ENCODE results near the gene SLC38A4.
"Not testable (repeated sequence)": the region's sequence is repeated elsewhere in the genome, so short reads cannot be mapped to it uniquely, and the experiment has no call there.

SLC38A4 gene, protein sequence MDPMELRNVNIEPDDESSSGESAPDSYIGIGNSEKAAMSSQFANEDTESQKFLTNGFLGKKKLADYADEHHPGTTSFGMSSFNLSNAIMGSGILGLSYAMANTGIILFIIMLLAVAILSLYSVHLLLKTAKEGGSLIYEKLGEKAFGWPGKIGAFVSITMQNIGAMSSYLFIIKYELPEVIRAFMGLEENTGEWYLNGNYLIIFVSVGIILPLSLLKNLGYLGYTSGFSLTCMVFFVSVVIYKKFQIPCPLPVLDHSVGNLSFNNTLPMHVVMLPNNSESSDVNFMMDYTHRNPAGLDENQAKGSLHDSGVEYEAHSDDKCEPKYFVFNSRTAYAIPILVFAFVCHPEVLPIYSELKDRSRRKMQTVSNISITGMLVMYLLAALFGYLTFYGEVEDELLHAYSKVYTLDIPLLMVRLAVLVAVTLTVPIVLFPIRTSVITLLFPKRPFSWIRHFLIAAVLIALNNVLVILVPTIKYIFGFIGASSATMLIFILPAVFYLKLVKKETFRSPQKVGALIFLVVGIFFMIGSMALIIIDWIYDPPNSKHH

GRCh38 chr12:46825591-46826414 is at the start of gene SLC38A4:
Gene SLC38A4, minus strand, starts transcription at chr12:46825997. Its CDS starts 32,926 bp downstream, at chr12:46793071.
- in situ Hi-C loops (cut with MboI; ENCODE audit: low sequenced_read_pairs), result no loop called here

DNA sequence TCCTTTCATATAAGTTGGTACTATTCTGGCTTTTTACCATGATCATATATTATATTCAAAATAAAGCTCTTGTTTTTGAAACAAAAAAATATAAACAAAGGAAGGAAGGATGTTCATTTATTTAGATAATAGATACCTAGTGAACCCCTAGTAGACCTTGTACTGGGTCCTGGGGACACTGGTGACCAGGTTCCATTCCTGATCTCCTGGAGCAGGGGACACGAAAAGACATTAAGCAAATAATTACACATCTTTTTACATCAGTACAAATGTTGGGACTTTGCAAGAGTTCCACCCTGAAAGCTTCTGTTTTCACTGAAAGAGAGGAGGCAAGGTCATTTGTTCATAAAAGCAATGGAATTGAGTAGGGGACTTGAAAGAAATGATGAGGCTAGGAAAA is 49.3 kb upstream of the SLC38A4 start:
- in situ Hi-C loops (cut with MboI; ENCODE audit: low sequenced_read_pairs), result no loop called here

- in situ Hi-C loops (cut with MboI; ENCODE audit: low sequenced_read_pairs), result no loop called here
These were observed 48.8 kb upstream of the SLC38A4 start for GRCh38 chr12:46874642-46875041.

- in situ Hi-C loops (cut with MboI; ENCODE audit: low sequenced_read_pairs), result no loop called here
These were observed 46.3 kb upstream of the SLC38A4 start for GRCh38 chr12:46872135-46872534.

DNA sequence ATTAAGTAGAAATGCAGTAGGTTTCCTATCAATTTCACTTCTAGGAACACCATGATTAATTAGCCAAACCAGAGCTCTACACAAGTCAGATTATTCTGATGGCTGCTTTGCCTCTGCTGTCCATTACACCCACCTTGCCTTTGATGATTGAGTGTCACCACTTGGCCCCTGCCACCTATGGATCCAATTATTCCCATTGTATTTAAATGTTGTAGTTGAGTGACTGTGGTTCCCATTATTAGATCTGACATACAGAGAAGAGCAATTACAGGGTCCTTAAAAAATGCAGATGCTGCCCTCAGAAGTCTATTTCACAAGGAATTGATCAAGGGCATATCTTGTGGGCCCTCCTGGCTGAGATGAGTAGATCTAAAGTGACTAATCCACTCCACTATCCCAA is 39.5 kb upstream of the SLC38A4 start:
- in situ Hi-C loops (cut with MboI; ENCODE audit: low sequenced_read_pairs), result no loop called here

GRCh38 chr12:46858368-46858767 is 32.6 kb upstream of the SLC38A4 start:
- in situ Hi-C loops (cut with MboI; ENCODE audit: low sequenced_read_pairs), result no loop called here

DNA sequence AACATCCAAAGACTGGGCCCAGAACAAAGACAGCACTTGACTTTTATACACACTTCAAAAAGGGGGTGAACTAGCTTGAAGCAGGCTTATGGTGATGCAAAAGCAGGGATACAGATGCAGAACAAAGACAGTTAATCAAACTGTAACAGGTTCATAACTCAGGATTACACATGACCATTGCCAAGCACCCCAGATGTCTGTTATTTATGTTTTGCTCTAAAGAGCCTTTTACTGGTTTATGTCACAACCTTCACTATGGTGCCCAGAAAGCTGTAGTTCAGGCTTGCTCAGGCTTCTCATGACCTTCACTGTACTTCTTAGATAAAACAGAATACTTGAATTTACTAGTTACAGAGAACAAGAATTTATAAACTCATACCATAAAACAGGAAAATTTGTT is 31.7 kb upstream of the SLC38A4 start:
- in situ Hi-C loops (cut with MboI; ENCODE audit: low sequenced_read_pairs), result no loop called here

DNA sequence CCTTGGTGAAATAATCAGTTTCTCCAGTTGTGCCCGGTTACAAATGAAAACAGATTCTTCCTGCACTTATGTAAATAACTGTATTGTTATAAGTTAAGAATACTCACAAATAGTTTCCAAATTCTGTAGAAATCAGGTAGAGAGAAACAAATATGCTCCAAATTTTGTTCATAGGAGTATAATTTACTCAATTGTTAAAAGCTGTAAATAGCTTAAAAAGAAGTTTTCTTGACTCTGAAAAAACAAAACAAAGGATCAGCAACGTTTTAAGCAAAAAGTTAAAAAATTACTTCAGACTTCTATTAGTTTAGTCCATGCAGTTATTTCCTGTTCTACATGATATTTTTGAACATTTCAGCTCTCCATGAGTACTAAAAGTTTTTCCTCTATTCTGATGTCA is 30.0 kb upstream of the SLC38A4 start:
- in situ Hi-C loops (cut with MboI; ENCODE audit: low sequenced_read_pairs), result no loop called here

- in situ Hi-C loops (cut with MboI; ENCODE audit: low sequenced_read_pairs), result not testable (repeated sequence)
These were observed 28.4 kb upstream of the SLC38A4 start for GRCh38 chr12:46854188-46854587.

- in situ Hi-C loops (cut with MboI; ENCODE audit: low sequenced_read_pairs), result not testable (repeated sequence)
These were observed 23.0 kb upstream of the SLC38A4 start for GRCh38 chr12:46848792-46849191.

DNA sequence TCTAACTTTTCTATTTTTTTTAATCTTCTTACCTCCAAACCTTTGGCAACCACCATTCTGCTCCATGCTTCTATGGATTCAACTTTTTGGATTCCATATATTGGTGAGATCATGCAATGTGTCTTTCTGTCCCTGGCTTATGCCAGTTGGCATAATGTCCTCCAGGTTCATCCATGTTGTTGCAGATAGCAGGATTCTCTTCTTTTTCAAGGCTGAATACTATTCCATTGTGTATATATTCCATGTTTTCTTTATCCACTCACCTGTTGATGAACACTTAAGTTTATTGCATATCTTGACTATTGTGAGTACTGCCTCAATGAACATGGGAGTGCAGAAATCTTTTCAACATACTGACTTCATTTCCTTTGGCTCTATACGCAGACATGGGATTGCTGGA is 21.2 kb upstream of the SLC38A4 start:
- in situ Hi-C loops (cut with MboI; ENCODE audit: low sequenced_read_pairs), result no loop called here

GRCh38 chr12:46843811-46844210 is 18.0 kb upstream of the SLC38A4 start:
- in situ Hi-C loops (cut with MboI; ENCODE audit: low sequenced_read_pairs), result no loop called here

- in situ Hi-C loops (cut with MboI; ENCODE audit: low sequenced_read_pairs), result no loop called here
These were observed 16.1 kb upstream of the SLC38A4 start for GRCh38 chr12:46841891-46842290.

DNA sequence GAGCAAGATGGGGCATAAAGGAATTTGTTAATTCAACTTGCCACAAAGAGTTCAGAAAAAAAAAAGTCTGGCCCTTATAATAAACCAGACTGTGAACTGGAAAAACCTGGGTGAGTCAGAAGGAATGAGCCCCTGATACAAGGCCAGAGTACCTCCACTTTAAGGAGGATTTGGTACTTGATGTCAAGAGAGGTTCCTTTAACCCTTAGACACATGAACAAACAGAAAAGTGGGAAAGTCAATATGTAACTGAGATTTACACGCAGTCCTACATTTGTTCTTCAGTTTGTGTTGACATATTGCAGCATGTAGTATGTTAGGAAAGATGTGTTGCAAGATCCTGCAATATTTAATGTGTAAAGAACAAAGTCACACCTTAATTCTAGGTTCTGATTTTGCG is 14.2 kb upstream of the SLC38A4 start:
- in situ Hi-C loops (cut with MboI; ENCODE audit: low sequenced_read_pairs), result no loop called here

DNA sequence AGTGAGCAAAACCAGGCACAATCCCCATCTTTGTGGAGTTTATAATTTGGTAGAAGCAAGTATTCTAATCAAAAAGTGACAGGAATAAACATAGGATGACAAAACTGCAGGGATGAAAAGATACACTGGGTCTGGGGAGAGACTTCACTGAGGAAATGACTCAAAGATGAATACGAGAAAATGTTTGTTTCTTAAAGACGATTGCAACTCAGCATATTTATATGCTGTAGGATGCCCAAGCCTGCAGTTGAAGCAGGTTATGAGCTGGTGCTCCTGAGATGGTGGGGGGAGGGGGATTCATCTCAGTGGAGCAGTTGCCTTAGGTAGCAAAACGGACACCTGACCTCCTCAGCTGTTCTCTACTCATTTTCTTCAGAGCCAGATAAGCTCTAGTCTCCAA is 13.4 kb upstream of the SLC38A4 start:
- in situ Hi-C loops (cut with MboI; ENCODE audit: low sequenced_read_pairs), result no loop called here

GRCh38 chr12:46835785-46836184 is 10.0 kb upstream of the SLC38A4 start:
- in situ Hi-C loops (cut with MboI; ENCODE audit: low sequenced_read_pairs), result no loop called here

GRCh38 chr12:46832130-46832704 is 6.4 kb upstream of the SLC38A4 start:
- in situ Hi-C loops (cut with MboI; ENCODE audit: low sequenced_read_pairs), result no loop called here

GRCh38 chr12:46831335-46832129 is 5.7 kb upstream of the SLC38A4 start:
- in situ Hi-C loops (cut with MboI; ENCODE audit: low sequenced_read_pairs), result no loop called here

DNA sequence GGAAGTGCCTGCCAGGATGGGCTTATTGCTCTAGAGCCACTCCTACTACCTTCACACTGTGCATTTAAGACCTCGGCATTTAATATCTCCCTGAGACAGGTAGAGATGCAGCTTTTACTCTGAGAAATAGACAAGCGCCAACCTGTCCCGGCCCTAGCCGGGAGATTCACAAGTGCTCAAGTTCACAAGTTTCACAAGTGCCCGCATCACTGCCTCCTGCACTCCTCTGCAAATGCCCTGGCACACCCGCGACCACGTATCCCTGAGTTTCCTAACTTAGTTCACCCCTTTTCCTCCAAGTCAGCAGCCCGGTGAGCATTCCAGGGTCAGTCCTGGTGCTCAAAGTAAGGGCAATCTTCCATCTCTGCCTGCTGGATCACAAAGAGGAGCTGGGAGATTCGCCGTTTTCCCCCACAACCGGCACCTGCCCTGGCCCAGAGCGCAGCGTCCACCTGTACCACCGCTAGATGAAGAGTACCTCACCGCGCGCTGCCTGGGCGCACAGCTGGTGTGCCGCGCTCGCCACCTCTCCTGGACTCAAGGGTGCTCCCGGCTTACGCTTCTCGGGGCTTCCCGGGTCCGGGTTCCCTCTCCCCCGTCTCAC is 5.0 kb upstream of the SLC38A4 start:
- in situ Hi-C loops (cut with MboI; ENCODE audit: low sequenced_read_pairs), result no loop called here

DNA sequence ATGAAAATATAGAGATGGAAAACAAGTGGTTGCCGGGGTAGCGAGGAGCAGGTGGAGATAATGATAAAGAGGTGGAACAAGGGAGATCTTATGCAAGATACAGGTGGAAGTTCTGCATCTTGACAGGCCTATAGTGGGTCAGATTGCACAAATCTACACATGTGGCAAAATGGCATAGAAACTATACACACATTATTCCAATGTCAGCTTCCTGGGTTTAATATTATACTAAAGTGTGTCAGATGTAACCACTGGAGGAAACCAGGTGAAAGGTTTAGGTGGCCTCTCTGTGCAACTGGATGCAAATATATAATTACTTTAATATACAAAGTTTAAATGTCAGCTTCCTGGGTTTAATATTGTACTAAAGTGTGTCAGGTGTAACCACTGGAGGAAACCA is 1.1 kb downstream of the SLC38A4 start:
- in situ Hi-C loops (cut with MboI; ENCODE audit: low sequenced_read_pairs), result no loop called here
